Middle frontal gyrus (tissue), 1 donor: ENCODE results near the gene SLC38A1.
"Not testable (repeated sequence)": the region's sequence is repeated elsewhere in the genome, so short reads cannot be mapped to it uniquely, and the experiment has no call there.

Experiments
- DNase-seq: peaks from one replicate; pipeline ENCODE4 v3.0.0-alpha.2; 2015; ENCODE audit warnings: low spot score; ENCODE audit errors: extremely low spot score

The SLC38A1 gene

DNA sequence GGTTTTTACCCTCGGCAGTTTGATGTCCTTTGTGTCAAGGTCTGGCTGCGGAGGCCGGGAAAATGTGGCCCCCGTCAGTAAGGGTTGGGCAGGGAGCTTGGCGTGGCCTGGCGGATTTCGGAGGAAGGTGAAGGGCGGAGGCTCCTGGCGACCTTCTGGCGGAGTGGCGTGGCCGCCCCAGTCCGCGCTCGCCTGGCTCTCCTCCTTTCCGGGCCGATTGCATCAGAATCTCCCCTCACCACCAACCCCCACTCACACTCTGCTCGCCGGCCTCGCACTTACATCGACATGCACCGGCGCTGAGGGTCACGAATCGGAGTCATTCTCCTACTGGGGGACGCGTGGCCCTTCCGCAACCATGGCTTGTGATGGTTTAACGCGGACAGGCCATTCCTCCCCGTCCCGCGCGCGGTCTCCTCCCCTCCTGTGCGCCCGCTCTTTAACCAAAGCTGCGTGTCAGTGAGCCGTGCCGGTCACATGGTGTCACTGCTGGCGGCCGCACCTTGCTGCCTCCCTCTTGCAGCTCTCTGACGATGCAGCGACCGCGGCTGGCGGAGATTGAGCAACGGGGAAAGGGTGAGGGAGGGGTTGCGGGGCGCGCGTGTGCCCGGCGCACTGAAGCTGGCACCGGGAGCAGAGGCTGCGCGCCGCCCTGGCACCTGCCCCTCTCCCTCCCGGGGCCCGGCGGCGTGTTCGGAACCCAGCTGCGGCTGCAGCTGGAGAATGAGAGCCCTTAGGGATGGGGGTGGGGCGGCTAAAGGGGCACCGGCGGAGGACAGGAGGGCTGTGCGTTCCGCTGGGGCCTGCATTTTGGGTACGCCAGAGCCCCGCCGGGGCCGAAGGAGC lies at the start of gene SLC38A1:
Gene SLC38A1, minus strand, starts transcription at position 461 of the 846 bp plus-strand sequence. CDS start 29,243 bp downstream, outside the sequence.
- DNase-seq: peak; percentile 58

GRCh38 chr12:46318037-46318436 lies 49.2 kb upstream of the SLC38A1 start:
- no peak for DNase-seq

GRCh38 chr12:46304070-46304469 lies 35.2 kb upstream of the SLC38A1 start:
- no peak for DNase-seq

GRCh38 chr12:46303039-46303666 lies 34.3 kb upstream of the SLC38A1 start:
- no peak for DNase-seq

- DNase-seq: no peak
Measured at GRCh38 chr12:46300910-46301309, 32.1 kb upstream of the SLC38A1 start.

GRCh38 chr12:46299851-46300250 lies 31.0 kb upstream of the SLC38A1 start:
- DNase-seq: no peak

DNA sequence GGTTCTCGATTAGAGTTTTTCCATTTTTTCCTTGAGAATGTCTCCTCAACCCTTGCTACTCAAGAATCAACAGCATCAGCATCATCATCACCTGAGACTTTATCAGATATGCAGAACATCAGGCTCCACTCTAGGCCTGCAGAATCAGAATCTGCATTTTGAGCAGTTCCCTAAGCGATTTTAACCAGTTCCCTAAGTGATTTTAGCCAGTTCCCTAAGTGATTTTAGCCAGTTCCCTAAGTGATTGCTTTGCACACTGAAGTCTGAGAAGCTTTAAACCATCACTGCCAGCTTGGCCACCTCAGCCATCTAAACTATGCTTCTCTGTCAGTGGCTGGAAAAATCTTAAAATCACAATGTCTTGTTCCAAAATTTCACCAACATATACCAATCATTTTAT lies 29.4 kb upstream of the SLC38A1 start:
- DNase-seq: no peak

- no peak for DNase-seq
Measured at GRCh38 chr12:46296822-46297221, 28.0 kb upstream of the SLC38A1 start.

DNA sequence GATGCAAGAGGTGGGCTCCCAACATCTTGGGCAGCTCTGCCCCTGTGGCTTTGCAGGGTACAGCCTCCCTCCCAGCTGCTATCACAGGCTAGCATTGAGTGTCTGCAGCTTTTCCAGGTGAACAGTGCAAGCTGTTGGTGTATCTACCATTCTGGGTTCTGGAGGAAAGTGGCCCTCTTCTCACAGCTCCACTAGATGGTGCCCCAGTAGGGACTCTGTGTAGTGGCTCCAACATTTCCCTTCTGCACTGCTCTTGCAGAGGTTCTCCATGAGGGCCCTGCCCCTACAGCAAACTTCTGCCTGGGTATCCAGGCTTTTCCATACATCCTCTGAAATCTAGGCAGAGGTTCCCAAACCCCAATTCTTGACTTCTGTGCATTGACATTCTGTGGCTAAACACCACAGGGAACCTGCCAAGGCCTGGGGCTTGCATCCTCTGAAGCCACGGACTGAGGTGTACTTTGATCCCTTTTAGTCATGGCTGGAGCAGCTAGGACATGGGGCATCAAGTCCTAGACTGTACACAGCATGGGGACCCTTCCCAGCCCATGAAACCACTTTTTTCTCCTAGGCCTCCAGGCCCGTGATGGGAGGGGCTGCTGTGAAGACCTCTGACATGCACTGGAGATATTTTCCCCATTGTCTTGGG lies 24.0 kb upstream of the SLC38A1 start:
- DNase-seq: no peak

DNA sequence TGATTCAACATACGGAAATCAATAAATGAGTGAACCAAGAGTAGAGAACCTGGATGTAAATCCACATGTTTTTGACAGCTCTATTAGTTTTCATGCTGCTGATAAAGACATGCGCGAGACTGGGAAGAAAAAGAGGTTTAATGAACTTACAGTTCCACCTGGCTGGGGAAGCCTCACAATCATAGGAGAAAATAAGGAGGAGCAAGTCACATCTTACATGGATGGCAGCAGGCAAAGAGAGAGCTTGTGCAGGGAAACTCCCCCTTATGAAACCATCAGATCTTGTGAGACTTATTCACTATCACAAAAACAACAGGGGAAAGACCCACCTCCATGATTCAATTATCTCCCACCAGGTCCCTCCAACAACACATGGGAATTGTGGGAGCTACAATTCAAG lies 23.1 kb upstream of the SLC38A1 start:
- DNase-seq: not testable (repeated sequence)

DNA sequence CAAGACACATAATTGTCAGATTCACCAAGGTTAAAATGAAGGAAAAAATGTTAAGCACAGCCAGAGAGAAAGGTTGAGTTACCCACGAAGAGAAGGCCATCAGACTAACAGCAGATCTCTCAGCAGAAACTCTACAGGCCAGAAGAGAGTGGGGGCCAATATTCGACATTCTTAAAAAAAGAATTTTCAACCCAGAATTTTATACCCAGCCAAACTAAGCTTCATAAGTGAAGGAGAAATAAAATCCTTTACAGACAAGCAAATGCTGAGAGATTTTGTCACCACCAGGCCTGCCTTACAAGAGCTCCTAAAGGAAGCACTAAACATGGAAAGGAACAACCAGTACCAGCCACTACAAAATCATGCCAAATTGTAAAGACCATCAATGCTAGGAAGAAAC lies 16.3 kb upstream of the SLC38A1 start:
- not testable (repeated sequence) for DNase-seq

- DNase-seq: no peak
Measured at GRCh38 chr12:46282829-46283228, 14.0 kb upstream of the SLC38A1 start.

DNA sequence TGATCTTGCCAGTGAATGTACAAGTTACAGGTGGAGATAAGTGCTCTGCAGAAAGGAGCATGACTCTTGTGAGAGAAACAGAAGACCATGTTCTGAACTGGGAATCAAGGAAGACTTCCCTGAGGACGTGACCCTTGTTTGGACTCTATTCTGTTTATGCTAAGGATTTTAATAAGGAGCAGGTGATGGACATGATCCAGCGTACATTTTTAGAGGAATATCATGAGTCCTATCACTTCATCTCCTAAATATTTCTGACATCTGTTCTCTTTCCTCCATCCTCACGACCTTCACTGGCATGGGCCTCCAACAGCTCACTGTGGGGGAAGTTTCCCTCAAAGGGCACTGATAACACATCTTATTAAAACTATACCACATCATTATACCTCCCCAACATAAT lies 7.9 kb upstream of the SLC38A1 start:
- no peak for DNase-seq

GRCh38 chr12:46271863-46272262 lies 3.0 kb upstream of the SLC38A1 start:
- DNase-seq: no peak

- no peak for DNase-seq
Measured at GRCh38 chr12:46269429-46270241, 792 bp upstream of the SLC38A1 start.

GRCh38 chr12:46267825-46268582 lies 839 bp downstream of the SLC38A1 start:
- DNase-seq: no peak

DNA sequence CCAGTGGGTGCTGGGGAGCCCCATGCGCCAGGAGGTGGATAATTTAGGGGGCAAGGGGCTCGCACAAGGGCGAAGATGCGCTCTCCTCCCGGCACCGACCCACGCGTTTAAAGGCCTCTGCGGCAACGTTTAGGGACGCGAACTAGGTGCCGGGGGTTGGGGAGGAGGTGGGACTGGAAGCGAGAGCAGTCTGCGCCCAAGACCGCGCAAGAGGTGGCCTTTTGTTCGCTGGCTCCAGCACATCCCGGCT lies 1.3 kb downstream of the SLC38A1 start:
- no peak for DNase-seq

GRCh38 chr12:46266869-46267574 lies 1.8 kb downstream of the SLC38A1 start:
- peak; percentile 43 for DNase-seq

- no peak for DNase-seq
Measured at GRCh38 chr12:46266382-46266791, 2.5 kb downstream of the SLC38A1 start.

GRCh38 chr12:46265734-46266133 lies 3.1 kb downstream of the SLC38A1 start:
- DNase-seq: no peak
